ENCODE measurements around the gene MYL2.

MYL2 gene

DNA sequence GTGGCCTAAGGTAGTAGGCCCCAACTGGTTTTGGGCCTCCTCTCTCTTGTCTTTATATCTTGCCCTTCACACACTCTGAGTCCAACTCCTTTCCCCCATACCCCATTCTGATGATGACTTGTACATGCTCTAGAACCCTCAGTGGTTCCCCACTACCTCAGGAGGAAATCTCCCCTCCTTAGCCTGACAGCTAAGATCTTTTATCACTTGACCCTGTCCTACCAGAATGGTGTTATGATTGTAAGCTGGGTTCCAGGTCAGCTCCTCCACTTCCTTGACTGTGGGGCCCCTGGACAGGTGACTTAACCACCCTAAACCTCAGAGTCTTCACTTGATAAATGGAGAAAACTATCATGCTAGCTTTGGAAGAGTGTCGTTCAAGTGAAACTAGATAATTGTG, 9.4 kb upstream of the MYL2 start:
- DNase-seq = no peak

DNA sequence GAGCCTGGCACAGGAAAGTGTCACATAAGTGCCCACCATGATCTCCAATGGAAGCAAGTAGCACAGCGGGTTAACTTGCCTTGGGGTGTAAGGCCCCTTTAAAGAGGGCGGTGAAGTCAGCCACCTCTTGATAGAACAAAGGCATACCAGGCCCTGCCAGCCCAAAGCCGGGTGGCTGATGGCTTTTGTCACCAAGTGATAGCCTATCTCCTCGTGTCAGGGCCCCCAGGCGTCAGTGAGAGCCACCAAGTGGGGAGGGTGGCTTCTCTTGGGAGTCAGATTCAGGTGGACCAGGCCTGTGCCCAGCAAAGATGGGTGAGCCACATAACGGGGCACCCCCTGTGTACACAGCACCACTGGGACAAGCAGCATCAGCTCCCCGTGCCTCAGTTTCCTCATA, 8.3 kb upstream of the MYL2 start:
- no peak for DNase-seq

DNA sequence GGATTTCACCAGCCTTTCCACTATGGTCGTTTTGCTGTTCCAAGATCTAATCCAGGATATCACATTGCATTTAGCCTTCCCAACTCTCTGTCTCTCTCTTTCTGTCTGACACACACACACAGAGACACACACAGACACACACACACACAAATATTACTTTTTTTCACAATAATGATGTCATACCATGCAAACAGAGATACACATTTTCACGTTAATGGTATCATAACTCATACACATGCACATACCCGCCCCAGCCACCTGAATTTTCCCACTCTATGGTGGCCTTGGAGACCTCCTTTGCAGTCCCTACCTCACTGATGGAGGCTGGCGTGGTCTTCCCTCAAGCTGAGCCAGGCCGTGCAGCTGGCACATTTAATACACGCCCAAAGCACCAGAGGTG, 7.2 kb upstream of the MYL2 start:
- DNase-seq = no peak

DNA sequence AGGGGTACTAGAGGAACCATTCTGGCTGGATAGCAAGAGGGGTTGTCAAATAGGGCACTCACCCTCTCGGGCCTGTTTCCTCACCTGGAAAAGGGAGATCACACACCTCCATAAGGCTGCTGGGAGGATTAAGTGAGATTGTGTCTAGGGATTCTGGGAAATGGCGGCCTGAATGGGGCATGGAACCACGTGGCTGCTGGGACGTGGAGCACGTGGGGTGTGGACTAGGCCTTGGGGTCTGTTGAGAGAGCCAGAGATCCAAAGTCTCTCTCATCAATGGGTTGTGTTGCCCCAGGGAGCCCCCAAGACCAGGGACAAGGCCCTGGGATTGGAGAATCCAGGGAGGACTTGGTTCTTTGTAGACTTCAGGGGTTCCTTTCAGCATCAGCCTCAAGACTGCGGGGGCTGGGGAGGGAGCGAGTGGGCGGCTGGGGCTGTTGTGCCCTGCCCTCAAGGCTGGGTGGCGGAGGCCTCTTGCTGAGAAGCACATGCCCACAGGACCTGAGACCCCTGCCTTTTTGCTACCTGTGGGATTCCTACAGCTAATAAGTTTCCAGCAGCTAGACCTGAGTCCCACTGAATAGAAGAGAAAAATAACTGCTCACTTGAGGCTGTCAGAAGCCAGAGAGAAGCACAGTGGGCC, 3.4 kb upstream of the MYL2 start:
- DNase-seq = no peak

DNA sequence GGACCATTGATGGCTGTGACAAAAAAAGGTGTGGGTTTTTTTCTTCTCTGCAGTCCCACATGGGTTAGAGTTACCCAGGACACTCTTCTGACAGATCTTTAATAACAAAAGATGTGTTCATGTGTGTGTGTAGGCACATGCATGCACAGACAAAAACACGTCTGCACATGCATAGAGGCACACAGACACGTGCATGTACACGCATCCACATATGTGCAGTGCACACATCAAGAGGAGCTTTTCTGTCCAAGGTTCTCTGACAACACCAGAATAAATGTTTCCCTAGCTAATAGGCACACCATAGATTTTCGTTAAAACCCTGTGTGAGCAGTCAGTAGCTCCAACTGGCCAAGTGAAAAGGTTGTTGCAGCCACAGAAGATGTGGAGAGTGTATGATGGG, 2.8 kb upstream of the MYL2 start:
- no peak for DNase-seq

DNA sequence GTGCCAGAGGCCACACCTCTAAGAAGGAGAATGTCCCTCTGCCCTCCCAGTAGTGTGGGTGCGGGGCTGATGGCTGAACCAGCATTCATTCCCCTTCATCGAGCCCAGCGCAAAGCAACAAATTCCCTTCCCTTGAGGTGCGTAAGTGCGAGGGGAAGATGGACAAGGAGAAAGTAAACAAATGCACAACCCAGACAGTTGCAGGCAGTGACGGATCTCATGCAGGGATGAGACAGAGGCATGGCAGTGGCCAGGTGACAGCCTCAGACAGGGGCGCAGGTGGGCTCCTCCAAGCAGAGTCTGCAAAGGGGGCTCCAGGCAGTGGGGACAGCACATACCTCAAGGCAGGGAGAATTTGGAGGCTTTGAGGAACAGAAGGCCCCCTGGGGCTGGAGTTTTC, 2.3 kb upstream of the MYL2 start:
- no peak for DNase-seq

DNA sequence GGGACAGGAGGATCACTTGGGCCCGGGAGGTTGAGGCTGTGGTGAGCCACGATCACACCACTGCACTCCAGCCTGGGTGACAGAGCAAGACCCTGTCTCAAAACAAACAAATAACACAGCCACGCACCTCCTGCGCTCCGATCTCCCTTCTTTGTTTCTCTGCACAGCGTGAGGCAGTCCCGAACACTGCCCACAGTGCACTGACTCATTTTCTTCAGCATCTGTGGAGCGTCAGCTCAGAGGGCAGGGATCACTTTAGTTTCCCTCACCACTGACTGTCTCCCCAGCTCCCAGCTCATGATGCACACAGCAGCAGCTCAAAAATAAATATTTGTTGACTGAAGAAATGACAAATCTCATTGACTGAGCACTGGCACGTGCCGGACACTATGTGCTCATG, 883 bp upstream of the MYL2 start:
- no peak for DNase-seq

DNA sequence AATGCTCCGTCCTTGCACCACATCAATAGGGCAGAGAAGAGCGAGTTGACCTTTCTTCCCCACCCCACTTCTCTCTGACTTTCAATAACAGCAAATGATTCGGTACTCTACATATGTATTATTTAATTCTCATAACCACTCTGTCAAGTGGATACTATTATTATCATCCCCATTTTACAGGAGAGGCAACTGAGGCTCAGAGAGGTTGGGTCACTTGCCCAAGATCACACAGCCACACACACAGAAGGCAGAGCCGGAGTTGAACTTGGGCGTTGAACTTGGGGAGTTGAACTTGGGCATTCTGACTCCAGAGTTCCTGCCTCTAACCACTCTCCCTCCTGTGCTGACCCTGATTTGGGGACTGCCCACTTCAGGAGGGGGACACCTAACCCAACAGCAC, 659 bp downstream of the MYL2 start:
- DNase-seq = no peak

DNA sequence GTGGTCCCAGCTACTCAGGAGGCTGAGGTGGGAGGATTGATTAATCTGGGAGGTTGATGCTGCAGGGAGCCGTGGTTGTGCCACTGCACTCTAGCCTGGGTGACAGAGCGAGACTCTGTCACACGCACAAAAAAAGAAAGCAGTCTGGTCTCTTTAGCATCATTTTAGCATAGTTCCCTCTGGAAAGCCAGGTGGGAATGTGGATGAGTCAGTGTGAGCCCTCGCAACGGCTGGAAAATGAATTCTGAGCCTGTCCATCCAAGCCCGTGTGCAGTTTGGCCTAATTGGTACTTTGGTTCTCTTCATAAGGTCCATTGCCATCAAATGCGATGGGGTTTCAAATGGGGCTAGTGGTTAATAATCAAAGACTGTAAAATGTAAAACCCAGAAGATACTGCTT, 2.4 kb downstream of the MYL2 start:
- no peak for DNase-seq

DNA sequence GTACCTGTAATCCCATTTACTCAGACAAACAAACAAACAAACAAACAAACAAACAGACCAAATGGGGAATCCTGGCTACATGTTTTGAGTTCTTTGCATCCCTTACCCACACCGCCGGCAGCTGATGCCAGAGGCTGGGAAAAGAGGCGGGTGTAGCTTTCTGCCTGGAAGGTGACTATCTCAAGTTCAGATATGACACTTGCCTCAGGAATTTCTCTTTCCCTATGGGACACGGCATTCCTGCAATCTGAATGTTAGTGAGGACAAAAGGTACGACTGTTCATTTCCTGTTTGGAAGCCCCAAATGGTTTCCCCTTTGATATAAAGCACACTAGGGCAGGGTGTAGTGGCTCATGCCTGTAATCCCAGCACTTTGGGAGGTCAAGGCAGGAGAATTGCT, 2.9 kb downstream of the MYL2 start:
- no peak for DNase-seq

DNA sequence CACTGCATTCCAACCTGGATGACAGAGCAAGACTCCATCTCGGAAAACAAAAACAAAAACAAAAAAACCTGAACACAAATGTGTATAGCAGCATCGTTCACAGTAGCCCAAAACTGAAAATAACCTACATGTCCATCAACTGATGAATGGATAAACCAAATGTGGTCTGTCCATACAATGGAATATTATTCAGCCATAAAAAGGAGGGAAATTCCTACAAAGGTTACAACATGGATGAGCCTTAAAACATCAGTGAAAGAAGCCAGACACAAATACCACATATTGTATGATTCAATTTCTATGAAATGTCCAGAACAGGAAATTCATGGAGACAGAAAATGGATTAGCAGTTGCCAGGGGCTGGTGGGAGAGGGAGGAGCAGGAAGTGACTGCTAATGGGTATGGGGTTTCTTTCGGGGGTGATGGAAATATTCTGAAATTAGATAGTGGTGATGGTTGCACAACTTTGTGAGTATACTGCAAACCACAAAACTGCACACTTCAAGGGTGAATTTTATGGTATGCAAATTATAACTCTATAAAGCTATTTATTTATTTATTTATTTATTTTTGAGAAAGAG, 4.0 kb downstream of the MYL2 start:
- no peak for DNase-seq

DNA sequence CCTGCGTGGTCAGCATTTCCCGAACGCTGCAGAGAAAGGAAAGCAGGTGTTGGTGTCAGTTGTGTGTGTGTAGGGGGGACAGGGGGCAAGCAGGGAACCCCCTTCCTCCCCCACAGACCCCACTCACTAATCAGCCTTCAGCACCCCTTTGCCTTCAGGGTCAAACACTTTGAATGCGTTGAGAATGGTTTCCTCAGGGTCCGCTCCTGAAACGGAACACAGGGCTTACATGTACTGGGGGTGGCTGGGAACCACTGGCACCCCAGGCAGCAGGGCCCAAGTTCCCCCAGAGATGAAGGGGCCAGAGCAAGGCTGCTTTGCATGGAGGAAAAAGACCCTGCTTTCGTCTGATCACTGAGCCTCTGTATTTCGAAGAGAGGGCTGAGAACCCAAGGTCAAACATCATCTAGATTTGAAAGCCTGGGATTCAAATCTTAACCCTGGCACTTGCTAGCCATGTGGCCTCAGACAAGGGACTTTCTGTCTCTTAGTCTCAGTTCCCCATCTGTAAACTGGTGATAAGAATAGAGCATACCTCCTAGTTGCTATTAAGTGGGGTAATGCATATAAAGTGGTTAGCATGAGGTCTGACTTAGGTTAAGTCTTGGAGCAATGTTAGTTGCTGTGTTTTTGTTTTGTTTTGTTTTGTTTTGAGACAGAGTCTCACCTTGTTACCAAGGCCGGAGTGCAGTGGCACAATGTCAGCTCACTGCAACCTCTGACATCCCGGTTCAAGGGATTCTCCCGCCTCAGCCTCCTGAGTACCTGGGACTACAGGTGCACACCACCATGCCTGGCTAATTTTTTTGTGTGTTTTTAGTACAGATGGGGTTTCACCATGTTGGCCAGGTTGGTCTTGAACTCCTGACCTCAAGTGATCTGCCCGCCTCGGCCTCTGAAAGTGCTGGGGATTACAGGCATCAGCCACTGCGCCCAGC, 7.0 kb downstream of the MYL2 start:
- no peak for DNase-seq

DNA sequence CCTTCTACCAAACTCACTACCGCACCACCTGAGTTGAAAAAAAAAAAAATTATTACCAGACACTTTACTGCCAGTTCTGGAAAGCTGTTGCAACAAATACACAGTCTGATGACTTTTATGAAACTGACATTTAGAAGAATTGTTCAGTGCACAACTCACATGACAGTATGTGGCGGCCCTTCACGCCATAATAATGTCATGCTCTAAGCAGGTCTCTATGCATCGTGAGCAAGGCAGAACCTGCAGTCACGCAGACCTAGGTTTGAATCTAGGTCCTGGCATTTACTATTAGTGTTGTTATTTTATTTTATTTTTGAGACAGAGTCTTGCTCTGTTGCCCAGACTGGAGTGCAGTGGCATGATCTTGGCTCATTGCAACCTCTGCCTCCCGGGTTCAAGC, 8.1 kb downstream of the MYL2 start:
- no peak for DNase-seq

DNA sequence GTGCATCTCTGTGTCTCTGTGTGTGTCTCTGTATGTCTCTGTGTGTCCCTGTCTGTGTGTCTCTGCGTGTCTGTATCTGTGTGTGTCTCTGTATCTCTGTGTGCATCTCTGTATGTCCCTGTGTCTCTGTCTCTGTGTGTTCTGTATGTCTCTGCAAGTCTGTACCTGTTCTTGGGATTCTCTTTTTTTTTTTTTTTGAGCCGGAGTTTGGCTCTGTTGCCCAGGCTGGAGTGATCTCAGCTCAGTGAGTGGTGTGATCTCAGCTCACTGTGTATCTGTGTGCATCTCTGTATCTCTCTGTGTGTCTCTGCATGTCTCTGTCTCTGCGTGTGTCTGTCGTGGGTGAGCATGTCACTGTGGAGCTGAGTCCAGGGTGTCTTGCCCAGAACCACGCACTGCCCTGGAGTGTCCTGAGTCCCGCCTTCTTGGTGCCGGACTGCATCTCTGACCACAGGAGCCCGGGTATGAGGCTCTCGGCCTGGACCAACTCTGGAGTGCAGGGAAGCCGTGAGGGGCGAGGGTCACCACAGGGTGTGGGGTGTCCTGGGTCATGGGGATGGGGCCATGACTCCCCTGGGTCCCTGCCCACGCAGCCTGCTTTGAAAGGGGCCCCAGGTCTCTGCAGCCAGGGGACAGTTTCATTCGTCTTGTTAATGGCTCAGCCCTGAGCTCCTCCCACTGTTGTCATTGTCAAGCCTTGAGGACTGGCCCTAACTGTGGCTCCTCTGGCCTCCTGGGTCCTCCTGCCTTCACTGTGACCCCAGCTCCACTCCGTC, 11.8 kb downstream of the MYL2 start:
- no peak for DNase-seq

DNA sequence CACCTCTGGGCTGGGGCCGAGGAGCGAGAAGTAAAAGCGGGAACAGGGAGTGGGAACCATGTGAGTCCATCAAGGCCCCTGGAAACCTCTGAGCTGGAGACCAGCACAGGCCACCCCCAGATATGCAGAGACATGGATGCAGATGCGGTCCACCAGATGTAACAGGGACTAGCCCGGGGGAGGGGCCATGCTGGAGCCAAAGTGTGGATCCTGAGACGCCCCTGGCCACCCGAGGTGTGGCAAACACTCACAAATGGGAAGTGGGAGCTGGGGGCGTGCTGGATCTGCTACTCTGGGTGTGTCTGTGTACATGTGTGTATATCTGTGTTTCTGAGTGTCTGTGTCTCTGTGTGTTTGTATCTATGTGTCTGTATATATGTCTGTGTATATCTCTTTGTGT, 12.8 kb downstream of the MYL2 start:
- no peak for DNase-seq

DNA sequence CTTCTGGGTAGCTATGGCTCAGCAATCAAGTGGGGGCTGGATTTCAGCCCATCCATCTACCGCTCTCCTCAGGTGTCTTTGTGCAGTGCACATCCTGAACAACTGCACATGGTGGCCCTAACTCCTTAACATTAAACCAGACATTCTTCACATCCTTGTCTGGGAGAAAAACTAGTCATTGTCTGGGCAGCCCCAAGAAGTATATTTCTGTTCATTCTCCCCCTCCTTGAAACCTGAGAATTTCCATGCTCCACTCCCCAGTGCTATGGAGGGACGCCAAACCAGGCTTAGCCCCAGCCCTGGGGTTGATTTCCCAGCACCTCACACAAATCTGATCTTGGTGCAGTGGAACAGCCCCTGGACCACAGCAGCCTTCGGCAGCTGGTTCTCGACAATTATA, 13.4 kb downstream of the MYL2 start:
- no peak for DNase-seq

DNA sequence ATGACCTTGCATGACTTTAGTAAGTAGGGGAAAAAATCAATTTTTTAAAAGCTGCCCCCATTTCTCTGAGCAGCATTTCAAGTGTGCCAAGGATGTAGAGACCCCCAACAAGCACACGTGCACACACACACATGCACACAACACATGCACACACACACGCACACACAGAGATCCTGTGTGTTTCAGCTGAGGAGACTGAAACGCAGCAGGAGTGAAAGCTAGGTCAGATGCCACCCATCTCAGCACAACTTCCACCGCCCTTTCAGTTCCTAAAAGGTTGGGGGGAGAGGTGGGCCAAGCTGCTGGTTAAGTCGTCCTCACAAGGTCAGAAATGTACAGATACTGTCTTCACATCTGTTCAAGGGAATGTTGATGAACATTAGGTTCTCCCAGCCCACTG, 13.9 kb downstream of the MYL2 start:
- DNase-seq = no peak

DNA sequence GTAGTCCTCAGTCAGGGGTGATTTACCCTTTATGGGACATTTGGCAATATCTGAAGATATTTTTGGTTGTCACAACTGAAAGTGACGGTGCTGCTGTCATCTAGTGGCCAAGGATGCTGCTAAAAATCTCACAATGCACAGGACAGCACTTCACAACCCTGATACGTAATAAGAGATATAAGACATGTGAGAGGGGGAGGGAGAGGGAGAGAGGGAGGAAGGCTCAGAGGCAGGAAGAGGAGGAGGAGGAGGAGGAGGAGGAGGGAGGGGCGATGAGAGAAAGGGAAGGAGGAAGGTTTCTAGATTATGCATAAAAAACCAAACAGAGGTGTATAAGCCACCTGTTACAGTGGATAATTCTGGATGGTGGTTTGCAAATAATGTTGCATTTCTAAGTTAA, 14.3 kb downstream of the MYL2 start:
- DNase-seq = no peak

DNA sequence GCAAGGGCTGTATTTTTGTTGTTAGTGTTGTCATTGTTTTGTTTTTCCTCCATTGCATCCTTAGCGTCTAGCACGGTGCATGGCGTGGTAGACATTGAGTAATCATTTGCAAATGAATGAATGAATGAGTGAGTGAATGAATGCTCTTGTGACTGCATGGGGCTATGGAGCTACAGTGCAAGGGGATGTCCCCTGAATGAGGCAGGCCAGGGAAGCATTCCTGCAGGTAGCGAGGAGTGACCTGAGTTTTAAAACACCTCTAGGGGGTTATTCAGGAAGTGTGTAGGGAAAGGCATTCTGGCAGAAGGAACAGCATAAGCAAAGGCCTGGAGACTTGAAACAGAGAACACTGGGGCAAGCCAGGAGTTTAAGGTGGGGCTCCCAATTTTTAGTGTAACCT, 16.9 kb downstream of the MYL2 start:
- no peak for DNase-seq

DNA sequence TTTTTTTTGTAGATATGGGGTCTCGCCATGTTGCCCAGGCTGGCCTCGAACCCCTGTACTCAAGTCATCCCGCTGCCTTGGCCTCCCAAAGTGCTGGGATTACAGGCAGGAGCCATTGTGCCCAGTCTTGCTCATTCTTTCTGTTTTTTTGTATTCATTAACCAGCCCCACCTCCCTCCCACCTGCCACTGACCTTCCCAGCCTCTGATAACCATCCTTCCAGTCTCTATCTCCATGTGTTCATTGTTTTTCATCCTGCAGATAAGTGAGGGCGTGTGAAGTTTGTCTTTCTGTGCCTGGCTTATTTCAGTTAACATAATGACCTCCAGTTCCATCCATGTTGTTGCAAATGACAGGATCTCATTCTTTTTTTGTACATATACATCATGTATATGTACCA, 19.0 kb downstream of the MYL2 start:
- DNase-seq = no peak

DNA sequence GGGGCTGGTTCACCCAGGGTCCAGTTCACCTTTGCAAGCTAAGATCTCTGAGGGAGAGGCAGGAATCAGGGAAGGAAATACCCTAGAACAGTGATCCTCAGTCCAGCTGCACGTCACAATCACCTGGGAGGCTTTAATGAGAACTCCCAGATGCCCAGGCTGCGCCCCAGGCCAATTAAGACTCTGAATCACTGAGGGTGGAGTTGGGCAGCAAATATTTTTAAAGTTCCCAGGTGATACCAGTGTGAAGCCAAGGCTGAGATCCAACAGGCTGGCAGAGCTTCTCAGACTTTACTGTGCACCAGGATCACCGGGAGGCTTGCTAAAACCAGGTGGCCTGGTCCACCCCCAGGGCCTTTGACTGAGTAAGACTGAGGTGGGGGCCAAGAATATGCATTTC, 23.8 kb downstream of the MYL2 start:
- no peak for DNase-seq

DNA sequence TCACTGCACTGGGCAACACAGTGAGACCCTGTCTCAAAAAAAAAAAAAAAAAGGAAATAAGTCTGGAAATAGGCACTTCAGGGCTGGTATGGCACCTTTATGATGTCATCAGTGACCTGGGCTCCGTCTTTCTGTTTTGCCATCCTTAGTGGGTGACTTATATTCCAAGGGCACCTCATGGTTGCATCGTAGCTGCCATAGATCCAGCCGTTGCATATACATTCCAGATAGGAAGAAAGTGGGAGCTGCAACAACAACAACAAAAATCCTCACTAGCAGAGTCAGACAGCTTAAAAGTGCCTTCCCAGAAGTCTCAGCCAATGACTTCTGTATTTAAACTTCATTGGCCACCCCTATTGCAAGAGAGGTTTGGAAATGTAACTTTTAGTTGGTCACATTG, 26.4 kb downstream of the MYL2 start:
- DNase-seq = no peak

DNA sequence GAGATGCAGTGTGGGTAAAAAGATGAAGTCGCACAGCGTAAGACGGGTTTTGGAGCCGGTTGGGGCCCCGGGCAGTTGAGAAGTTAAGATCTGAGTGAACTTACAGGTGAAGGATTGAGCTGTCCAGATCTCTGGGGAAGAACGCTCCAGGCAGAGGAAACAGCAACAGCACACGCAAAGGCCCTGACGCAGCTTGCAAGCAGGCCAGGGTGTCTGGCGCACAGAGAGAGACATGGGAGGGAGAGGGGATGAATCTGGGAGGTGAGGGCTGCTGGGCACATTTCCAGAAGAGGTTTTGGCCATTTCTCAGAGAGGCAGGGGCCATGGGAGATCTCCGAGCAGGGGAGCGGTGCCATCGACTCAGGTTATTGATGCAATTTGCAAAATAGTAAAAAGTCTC, 31.0 kb downstream of the MYL2 start:
- DNase-seq = no peak

Data from T1000 (cell line).